CD14-positive monocyte (primary cell): ENCODE measurements around the gene CREG2. TPM values are rescaled to one million over a fixed set of nuclear protein-coding genes. Genes with fewer than 3 reads are reported as not detected.

ENCODE experiments used
- DNase-seq, 3 donors: peaks; one replicate each; pipeline ENCODE4 v3.0.0-alpha.2; 2011 to 2022
- H2AFZ ChIP-seq: 2 replicates; pipeline ENCODE4 v1.6.0; 2012; ENCODE audit warnings: mild to moderate bottlenecking, low read depth, low read length, inconsistent platforms; ENCODE audit not compliant: insufficient read depth, poor library complexity, severe bottlenecking
- H3K27ac ChIP-seq, 2 donors: 1 replicate in 1 of 2; 2 replicates in 1 of 2; pipeline ENCODE4 v1.5.1; 2012 to 2013; ENCODE audit warnings: low read length in 2 of 2, control low read depth in 1 of 2, inconsistent platforms in 1 of 2, low read depth in 1 of 2, mild to moderate bottlenecking in 1 of 2
- H3K27me3 ChIP-seq, 2 donors: one replicate each; pipeline versions ENCODE4 v1.6.0 to v1.6.1; 2011 to 2013; ENCODE audit warnings: low read length in 2 of 2; ENCODE audit not compliant: control insufficient read depth in 2 of 2, insufficient read depth in 2 of 2
- H3K36me3 ChIP-seq, 2 donors: replicated peaks in 1 of 2; 1 replicate in 1 of 2; 2 replicates in 1 of 2; pipeline versions ENCODE4 v1.5.1 to v1.6.1; 2012 to 2013; ENCODE audit warnings: low read length in 2 of 2, control low read depth in 1 of 2, inconsistent platforms in 1 of 2, mild to moderate bottlenecking in 1 of 2; ENCODE audit not compliant: insufficient read depth in 2 of 2, control insufficient read depth in 1 of 2
- H3K4me1 ChIP-seq, 2 donors: 1 replicate in 1 of 2; 2 replicates in 1 of 2; pipeline versions ENCODE4 v1.5.1 to v1.6.1; 2012 to 2013; ENCODE audit warnings: low read length in 2 of 2, control low read depth in 1 of 2, inconsistent platforms in 1 of 2, mild to moderate bottlenecking in 1 of 2, moderate library complexity in 1 of 2; ENCODE audit not compliant: insufficient read depth in 2 of 2, control insufficient read depth in 1 of 2
- H3K4me2 ChIP-seq: replicated peaks from 2 replicates; pipeline ENCODE3; 2012; ENCODE audit warnings: low read length, moderate library complexity, mild to moderate bottlenecking; ENCODE audit not compliant: poor library complexity, severe bottlenecking; ENCODE audit errors: extremely low read depth
- H3K4me3 ChIP-seq, 3 experiments: fragments of 200-600 bp in 1 of 3; sonication (generic) in 1 of 3; replicated peaks in 1 of 3; 1 replicate in 2 of 3; 2 replicates in 1 of 3; pipeline ENCODE4 v1.5.1; 2011 to 2013; ENCODE audit warnings: low read length in 3 of 3, mild to moderate bottlenecking in 3 of 3, control low read depth in 2 of 3, low read depth in 2 of 3, inconsistent platforms in 1 of 3, moderate library complexity in 1 of 3
- H3K79me2 ChIP-seq: 2 replicates; pipeline ENCODE4 v1.6.0; 2012; ENCODE audit warnings: mild to moderate bottlenecking, control low read depth, inconsistent platforms, low read length, moderate library complexity; ENCODE audit not compliant: insufficient read depth
- H3K9ac ChIP-seq: 2 replicates; pipeline ENCODE4 v1.6.0; 2017; ENCODE audit warnings: low read length, mild to moderate bottlenecking; ENCODE audit not compliant: insufficient read depth, poor library complexity, severe bottlenecking
- H3K9me3 ChIP-seq, 2 donors: replicated peaks in 1 of 2; 1 replicate in 1 of 2; 2 replicates in 1 of 2; pipeline versions ENCODE4 v1.5.1 to v1.6.1; 2012 to 2013; ENCODE audit warnings: low read length in 2 of 2, control low read depth in 1 of 2; ENCODE audit not compliant: control insufficient read depth in 1 of 2, insufficient read depth in 1 of 2
- H4K20me1 ChIP-seq: 2 replicates; pipeline ENCODE4 v1.6.0; 2012; ENCODE audit warnings: mild to moderate bottlenecking, low read length, control low read depth, moderate library complexity; ENCODE audit not compliant: insufficient read depth
- H3K27ac Mint-ChIP-seq, 7 donors: one replicate each; pipeline ENCODE4 v1.8.0; 2020; ENCODE audit warnings: mild to moderate bottlenecking in 7 of 7, mixed read lengths in 7 of 7, moderate library complexity in 6 of 7, inconsistent platforms in 2 of 7
- H3K27me3 Mint-ChIP-seq, 3 donors: one replicate each; pipeline ENCODE4 v1.8.0; 2021 to 2022; ENCODE audit warnings: low read depth in 3 of 3, mild to moderate bottlenecking in 3 of 3, mixed read lengths in 3 of 3, moderate library complexity in 3 of 3, inconsistent platforms in 1 of 3
- H3K36me3 Mint-ChIP-seq, 2 donors: one replicate each; pipeline ENCODE4 v1.8.0; 2020; ENCODE audit warnings: mixed read lengths in 2 of 2, inconsistent platforms in 1 of 2, mild to moderate bottlenecking in 1 of 2
- H3K4me1 Mint-ChIP-seq: one replicate; pipeline ENCODE4 v1.8.0; 2020; ENCODE audit warnings: mild to moderate bottlenecking, mixed read lengths
- H3K4me3 Mint-ChIP-seq, 2 donors: one replicate each; pipeline ENCODE4 v1.8.0; 2020; ENCODE audit warnings: mild to moderate bottlenecking in 2 of 2, mixed read lengths in 2 of 2, moderate library complexity in 1 of 2
- H3K9me3 Mint-ChIP-seq, 7 donors: one replicate each; pipeline ENCODE4 v1.8.0; 2020 to 2022; ENCODE audit warnings: mixed read lengths in 7 of 7, mild to moderate bottlenecking in 6 of 7, moderate library complexity in 6 of 7, inconsistent platforms in 2 of 7
- CTCF ChIP-seq: fragments of 200-600 bp; IDR thresholded peaks from one replicate; pipeline ENCODE4 v1.8.0; 2022; ENCODE audit warnings: antibody characterized with exemption, mild to moderate bottlenecking
- WGBS: methylation state at CpG from one replicate; pipeline ENCODE4 v1.1.5; 2013; ENCODE audit warnings: missing lambda C conversion rate; ENCODE audit not compliant: insufficient coverage; 5-methylcytosine and 5-hydroxymethylcytosine counted together
- intact Hi-C, 2 donors: fragments of 100-400 bp; cut with micrococcal nuclease; formaldehyde crosslinking; loops; one replicate each; pipeline versions ENCODE4 v1.15.0 to v1.15.1; 2023
- polyA plus RNA-seq, 3 donors: library from polyadenylated mRNA; depleted of rRNA in 1 of 3; unstranded in 2 of 3; stranded (reverse) in 1 of 3; fragments of 300-500 nt in 2 of 3; fragments of >200 nt in 1 of 3; fragmentation: Illumina TruSeq in 2 of 3; gene quantifications; 1 replicate in 2 of 3; 2 replicates in 1 of 3; pipeline ENCODE4 v1.2.3, GENCODE V29; 2012 to 2021

CREG2 gene
- polyA plus RNA-seq, 3 donors: not detected

GRCh38 chr2:101302016-101302415, 85.3 kb downstream of the CREG2 start:
- H3K4me1 ChIP-seq: peaks cover 61 to 76% of the 10 kb centered on the region in 2 donors
- Mint-ChIP-seq H3K27ac (no peak overlapping the region), H3K9me3 (no peaks in the 10 kb centered on the region), H3K36me3 (peaks cover 63 to 81% of the 10 kb centered on the region in 2 donors), H3K4me1 (peaks cover 84% of the 10 kb centered on the region), H3K4me3 (no peak overlapping the region), H3K27me3 (peaks cover 0 to 2% (median 0%) of the 10 kb centered on the region in 3 donors)
- no peak overlapping the region for H3K4me2 ChIP-seq
- no peaks in the 10 kb centered on the region for H3K27me3 ChIP-seq
- no peaks in the 10 kb centered on the region for H3K9me3 ChIP-seq
- peaks cover 100% of the 10 kb centered on the region for H3K79me2 ChIP-seq
- intact Hi-C loops: no loop called here
- H2AFZ ChIP-seq: no peak overlapping the region
- no peak overlapping the region for H3K4me3 ChIP-seq
- peaks cover 98% of the 10 kb centered on the region for H4K20me1 ChIP-seq
- DNase-seq: no peak
- H3K36me3 ChIP-seq: peaks cover 34 to 88% of the 10 kb centered on the region in 2 donors
- no peak for TF ChIP-seq CTCF
- no CpG with 5 or more reads among the region's 4 CpGs for WGBS
- H3K9ac ChIP-seq: no peak overlapping the region
- no peak overlapping the region for H3K27ac ChIP-seq

GRCh38 chr2:101300836-101301235, 86.5 kb downstream of the CREG2 start:
- Histone ChIP-seq H3K9ac (peak overlapping the region; percentile 21), H3K9me3 (no peaks in the 10 kb centered on the region), H3K79me2 (peaks cover 100% of the 10 kb centered on the region), H3K4me1 (peaks cover 54 to 74% of the 10 kb centered on the region in 2 donors), H2AFZ (no peak overlapping the region), H3K36me3 (peaks cover 40 to 92% of the 10 kb centered on the region in 2 donors), H4K20me1 (peaks cover 100% of the 10 kb centered on the region), H3K27ac (peak overlapping the region in 1 of 2 donors; percentile 41), H3K4me3 (peak overlapping the region in 1 of 3 experiments; percentile 46), H3K4me2 (peak overlapping the region; percentile 60), H3K27me3 (no peaks in the 10 kb centered on the region)
- 52% methylated on average over 7 of the region's 7 CpGs for WGBS
- Mint-ChIP-seq H3K36me3 (peaks cover 59 to 84% of the 10 kb centered on the region in 2 donors), H3K27ac (peak overlapping the region in 1 of 7 donors; percentile 65), H3K27me3 (peaks cover 0 to 2% (median 0%) of the 10 kb centered on the region in 3 donors), H3K4me1 (peaks cover 84% of the 10 kb centered on the region), H3K9me3 (peaks cover 0 to 2% (median 0%) of the 10 kb centered on the region in 7 donors), H3K4me3 (peak overlapping the region in 1 of 2 donors; percentile 49)
- peak in 1 of 3 donors; percentile 20 for DNase-seq
- intact Hi-C loops: no loop called here
- TF ChIP-seq CTCF: no peak
